Endothelial cell of umbilical vein (primary cell): ENCODE results near the gene C6orf89. TPM values are rescaled to one million over a fixed set of nuclear protein-coding genes. Genes with fewer than 3 reads are reported as not detected.

Experiments used
- BruUV-seq: library from RNA; stranded (reverse); fragments of 400-500 nt; replicated peaks from 2 replicates; lab custom pipeline; 2021; lab: Mats Ljungman, UMichigan
- CTCF ChIA-PET: fragments of 300-600, 350-600 bp; sonication (Branson Sonifier 250); formaldehyde crosslinking; loops from one replicate; lab custom pipeline; 2021; ENCODE audit warnings: antibody characterized with exemption, inconsistent platforms; lab: Charles Lee
- POLR2A ChIA-PET: fragments of 300-600, 350-600 bp; sonication (Branson Sonifier 250); formaldehyde crosslinking; loops from one replicate; lab custom pipeline; 2021; ENCODE audit warnings: antibody characterized with exemption, inconsistent platforms; lab: Charles Lee
- DNase-seq: peaks from one replicate; pipeline ENCODE4 v3.0.0-alpha.2; 2011; ENCODE audit warnings: low read depth, low spot score
- FAIRE-seq: peaks from 2 replicates; lab custom pipeline; 2011; peaks lifted over from hg19 to GRCh38; lab: Jason Lieb, UNC
- H2AFZ ChIP-seq: 2 replicates; pipeline ENCODE4 v1.6.0; 2012; ENCODE audit warnings: low read depth, low read length, control low read depth, inconsistent platforms
- H3K27ac ChIP-seq: 2 replicates; pipeline ENCODE4 v1.5.1; 2011; ENCODE audit warnings: low read depth, mild to moderate bottlenecking, control low read depth, low read length, moderate library complexity; ENCODE audit not compliant: insufficient read depth
- H3K27me3 ChIP-seq, 2 experiments: 2 replicates each; pipeline versions ENCODE4 v1.6.0 to v1.6.1; 2011; ENCODE audit warnings: low read length in 2 of 2, mixed read lengths in 1 of 2; ENCODE audit not compliant: control insufficient read depth in 2 of 2, insufficient read depth in 2 of 2
- H3K36me3 ChIP-seq, 2 experiments: 2 replicates in 1 of 2; 3 replicates in 1 of 2; pipeline ENCODE4 v1.5.1; 2011; ENCODE audit warnings: low read length in 2 of 2, mild to moderate bottlenecking in 1 of 2, moderate library complexity in 1 of 2; ENCODE audit not compliant: control insufficient read depth in 2 of 2, insufficient read depth in 2 of 2; ENCODE audit errors: extremely low read depth in 1 of 2
- H3K4me1 ChIP-seq: 3 replicates; pipeline ENCODE4 v1.5.1; 2011; ENCODE audit warnings: mild to moderate bottlenecking, low read length; ENCODE audit not compliant: control insufficient read depth, insufficient read depth; ENCODE audit errors: extremely low read depth
- H3K4me2 ChIP-seq: 2 replicates; pipeline ENCODE4 v1.6.1; 2011; ENCODE audit warnings: low read length, control low read depth, mixed read lengths; ENCODE audit not compliant: insufficient read depth
- H3K4me3 ChIP-seq, 3 experiments: fragments of 200-600 bp in 1 of 3; sonication (generic), shearing (Covaris generic) in 1 of 3; replicated peaks in 1 of 3; 2 replicates each; pipeline ENCODE4 v1.5.1; 2011 to 2016; ENCODE audit warnings: control low read depth in 3 of 3, low read length in 3 of 3, mild to moderate bottlenecking in 2 of 3, inconsistent platforms in 1 of 3, low read depth in 1 of 3, moderate library complexity in 1 of 3; ENCODE audit not compliant: insufficient read depth in 1 of 3
- H3K79me2 ChIP-seq: 2 replicates; pipeline ENCODE4 v1.6.0; 2012; ENCODE audit warnings: low read length, inconsistent platforms; ENCODE audit not compliant: control insufficient read depth, insufficient read depth
- H3K9ac ChIP-seq: replicated peaks from 2 replicates; pipeline ENCODE3; 2011; ENCODE audit warnings: low read length, control low read depth; ENCODE audit not compliant: insufficient read depth; ENCODE audit errors: extremely low read depth
- H3K9me1 ChIP-seq: replicated peaks from 3 replicates; pipeline ENCODE4 v1.6.0; 2011; ENCODE audit warnings: mild to moderate bottlenecking, low read length; ENCODE audit not compliant: control insufficient read depth, insufficient read depth; ENCODE audit errors: extremely low read depth
- H3K9me3 ChIP-seq: replicated peaks from 2 replicates; pipeline ENCODE4 v1.5.1; 2012; ENCODE audit warnings: low read length, inconsistent platforms; ENCODE audit not compliant: control insufficient read depth, insufficient read depth
- H4K20me1 ChIP-seq: replicated peaks from 2 replicates; pipeline ENCODE3; 2011; ENCODE audit warnings: mild to moderate bottlenecking, low read length; ENCODE audit not compliant: control insufficient read depth, insufficient read depth; ENCODE audit errors: extremely low read depth
- EZH2 ChIP-seq: IDR thresholded peaks from 2 replicates; pipeline ENCODE4 v1.6.1; 2012; ENCODE audit warnings: borderline replicate concordance, low read depth, mild to moderate bottlenecking, moderate library complexity, low read length, inconsistent platforms; ENCODE audit not compliant: severe bottlenecking
- FOS ChIP-seq: IDR thresholded peaks from 2 replicates; pipeline ENCODE4 v1.6.1; 2011; ENCODE audit warnings: mild to moderate bottlenecking, low read length, moderate library complexity, borderline replicate concordance; ENCODE audit not compliant: insufficient read depth
- GATA2 ChIP-seq: IDR thresholded peaks from 2 replicates; pipeline ENCODE4 v1.7.0; 2011; ENCODE audit warnings: low read depth, mild to moderate bottlenecking, moderate library complexity, mixed read lengths, low read length; ENCODE audit not compliant: insufficient read length, insufficient read depth
- JUN ChIP-seq: IDR thresholded peaks from 2 replicates; pipeline ENCODE4 v1.6.1; 2011; ENCODE audit warnings: borderline replicate concordance, low read depth; ENCODE audit not compliant: insufficient read length, insufficient read depth
- MAX ChIP-seq: IDR thresholded peaks from 2 replicates; pipeline ENCODE4 v1.6.1; 2011; ENCODE audit not compliant: insufficient read depth, insufficient read length
- MYC ChIP-seq: IDR thresholded peaks from one replicate; pipeline ENCODE4 v1.6.1; 2011; ENCODE audit warnings: mild to moderate bottlenecking, low read depth, low read length
- POLR2A ChIP-seq: IDR thresholded peaks from 2 replicates; pipeline ENCODE4 v1.6.1; 2012; ENCODE audit warnings: low read depth, mild to moderate bottlenecking, control low read depth, low read length
- POLR2AphosphoS5 ChIP-seq: IDR thresholded peaks from 2 replicates; pipeline ENCODE4 v1.6.1; 2012; ENCODE audit warnings: low read depth, mild to moderate bottlenecking, control low read depth, low read length, moderate library complexity; ENCODE audit not compliant: insufficient read depth
- dilution Hi-C: fragments of 300-500 bp; cut with MboI; formaldehyde crosslinking; loops from one replicate; pipeline ENCODE4 v1.15.0; 2019; ENCODE audit warnings: low sequenced_read_pairs; ENCODE audit not compliant: extremely low pct_ligation_motif_present
- intact Hi-C: fragments of 100-400 bp; cut with micrococcal nuclease; formaldehyde crosslinking; loops from one replicate; pipeline ENCODE4 v1.10.0; 2022
- polyA plus RNA-seq, 4 experiments: library from polyadenylated mRNA; depleted of rRNA in 3 of 4; stranded (reverse) in 3 of 4; unstranded in 1 of 4; fragments of >200 nt; gene quantifications; 2 replicates each; pipeline versions ENCODE4 v1.2.1 to v1.2.3, GENCODE V29; 2011 to 2012; ENCODE audit warnings: missing spikeins in 1 of 4
- total RNA-seq: library from RNA; stranded (reverse); gene quantifications from 2 replicates; pipeline ENCODE4 v1.2.3, GENCODE V29; 2021
- TF ChIP-seq, protein P1 (sequence below), 2 donors: IDR thresholded peaks; 1 replicate in 1 of 2; 2 replicates in 1 of 2; pipeline ENCODE4 v1.5.1; 2011; ENCODE audit warnings: low read length in 2 of 2, mild to moderate bottlenecking in 2 of 2, moderate library complexity in 2 of 2, control low read depth in 1 of 2, inconsistent platforms in 1 of 2, low read depth in 1 of 2; ENCODE audit not compliant: insufficient read depth in 1 of 2; ENCODE audit errors: extremely low read depth in 1 of 2

Gene C6orf89
- total and polyA plus RNA-seq, 2 donors (not counting 3 experiments of a cell fraction or from before 2014, with no cell fraction given): 18.2 to 34.0 TPM

DNA sequence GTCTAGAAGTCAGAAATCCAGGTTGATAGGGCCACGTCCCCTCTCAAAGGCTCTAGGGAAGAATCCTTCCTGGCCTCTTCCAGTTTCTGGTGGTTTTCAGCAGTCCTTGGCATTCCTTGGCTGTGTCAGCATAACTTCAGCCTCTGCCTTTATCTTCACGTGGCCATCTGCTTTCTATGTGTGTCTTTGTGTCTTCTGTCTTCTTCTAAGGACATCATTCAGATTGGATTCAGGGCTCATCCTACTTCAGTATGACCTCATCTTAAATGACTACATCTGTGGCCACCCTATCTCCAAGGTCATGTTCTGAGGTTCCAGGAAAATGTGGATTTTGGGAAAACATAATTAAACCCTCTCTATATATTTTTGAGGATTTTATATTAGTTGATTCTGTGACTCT is 23.0 kb downstream of the C6orf89 start:
- POLR2A ChIA-PET: no interaction called here
- intact Hi-C loops: no loop called here
- FAIRE-seq: no peak

More for the DNA sequence above, 23.0 kb downstream of the C6orf89 start:
- no peak for DNase-seq
- H3K27me3 ChIP-seq: no peaks in the 10 kb centered on the region
- dilution Hi-C loops: no loop called here
- H3K36me3 ChIP-seq: no peaks in the 10 kb centered on the region
- no peaks in the 10 kb centered on the region for H3K9me1 ChIP-seq
- H2AFZ ChIP-seq: no peak overlapping the region
- H3K4me2 ChIP-seq: no peak overlapping the region
- CTCF ChIA-PET: interaction anchor here (1.2 kb wide), 1 partner anchor 57 kb away, joined by 3 read pairs; no protein-coding TSS in a partner anchor
- no peaks in the 10 kb centered on the region for H4K20me1 ChIP-seq
- no TSS peak for BruUV-seq
- H3K4me3 ChIP-seq: no peak overlapping the region
- H3K4me1 ChIP-seq: peaks cover 8% of the 10 kb centered on the region
- H3K79me2 ChIP-seq: no peaks in the 10 kb centered on the region
- H3K27ac ChIP-seq: no peak overlapping the region
- TF ChIP-seq MYC (no peak), GATA2 (no peak), MAX (no peak), FOS (no peak), JUN (no peak), POLR2AphosphoS5 (no peak), POLR2A (no peak), EZH2 (no peak)
- TF ChIP-seq, protein P1, sequence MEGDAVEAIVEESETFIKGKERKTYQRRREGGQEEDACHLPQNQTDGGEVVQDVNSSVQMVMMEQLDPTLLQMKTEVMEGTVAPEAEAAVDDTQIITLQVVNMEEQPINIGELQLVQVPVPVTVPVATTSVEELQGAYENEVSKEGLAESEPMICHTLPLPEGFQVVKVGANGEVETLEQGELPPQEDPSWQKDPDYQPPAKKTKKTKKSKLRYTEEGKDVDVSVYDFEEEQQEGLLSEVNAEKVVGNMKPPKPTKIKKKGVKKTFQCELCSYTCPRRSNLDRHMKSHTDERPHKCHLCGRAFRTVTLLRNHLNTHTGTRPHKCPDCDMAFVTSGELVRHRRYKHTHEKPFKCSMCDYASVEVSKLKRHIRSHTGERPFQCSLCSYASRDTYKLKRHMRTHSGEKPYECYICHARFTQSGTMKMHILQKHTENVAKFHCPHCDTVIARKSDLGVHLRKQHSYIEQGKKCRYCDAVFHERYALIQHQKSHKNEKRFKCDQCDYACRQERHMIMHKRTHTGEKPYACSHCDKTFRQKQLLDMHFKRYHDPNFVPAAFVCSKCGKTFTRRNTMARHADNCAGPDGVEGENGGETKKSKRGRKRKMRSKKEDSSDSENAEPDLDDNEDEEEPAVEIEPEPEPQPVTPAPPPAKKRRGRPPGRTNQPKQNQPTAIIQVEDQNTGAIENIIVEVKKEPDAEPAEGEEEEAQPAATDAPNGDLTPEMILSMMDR (IDR thresholded peaks at IDR 0.05; ENCODE audit: extremely low read depth in 1 of 2, insufficient read depth in 1 of 2, low read depth in 1 of 2, low read length in 2 of 2): no peak
- H3K9ac ChIP-seq: no peak overlapping the region
- no peaks in the 10 kb centered on the region for H3K9me3 ChIP-seq
